ENCODE results near the gene LAGE3. TPM values are rescaled to one million over a fixed set of nuclear protein-coding genes. Genes with fewer than 3 reads are reported as not detected.

LAGE3 gene

DNA sequence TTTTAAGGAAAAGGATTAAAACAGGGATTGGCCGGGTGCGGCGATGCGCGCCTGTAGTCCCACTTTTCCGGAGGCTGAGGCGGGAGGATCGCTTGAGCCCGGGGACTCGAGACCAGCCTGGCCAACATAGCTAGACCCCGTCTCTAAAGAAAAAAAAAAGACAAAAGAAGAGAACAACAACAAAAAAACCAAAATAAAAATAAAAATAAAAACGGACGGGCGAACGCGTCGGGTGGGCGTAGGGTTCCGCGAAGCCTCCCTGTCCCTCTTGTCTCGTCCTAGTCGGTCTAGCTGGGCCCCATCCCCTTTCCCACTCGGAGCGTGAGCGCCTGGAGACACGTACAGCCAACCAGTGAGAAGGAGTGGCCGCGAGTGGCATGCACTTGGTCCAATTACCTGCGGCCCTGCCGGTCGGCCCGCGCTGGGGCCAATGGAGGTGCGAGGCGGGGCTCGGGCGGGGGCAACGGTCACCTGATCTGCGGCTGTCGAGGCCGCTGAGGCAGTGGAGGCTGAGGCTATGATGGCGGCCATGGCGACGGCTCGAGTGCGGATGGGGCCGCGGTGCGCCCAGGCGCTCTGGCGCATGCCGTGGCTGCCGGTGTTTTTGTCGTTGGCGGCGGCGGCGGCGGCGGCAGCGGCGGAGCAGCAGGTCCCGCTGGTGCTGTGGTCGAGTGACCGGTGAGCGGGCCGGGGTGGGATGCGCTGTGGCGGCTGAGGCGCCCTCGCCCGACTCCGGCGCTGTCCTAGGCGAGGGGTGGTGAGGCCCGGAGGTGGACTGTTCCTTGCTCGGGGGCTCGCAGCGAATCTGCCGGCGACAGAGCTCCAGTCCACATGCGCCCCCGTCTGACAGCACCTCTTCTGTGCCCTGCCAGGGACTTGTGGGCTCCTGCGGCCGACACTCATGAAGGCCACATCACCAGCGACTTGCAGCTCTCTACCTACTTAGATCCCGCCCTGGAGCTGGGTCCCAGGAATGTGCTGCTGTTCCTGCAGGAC, 50.6 kb downstream of the LAGE3 start, which contains the start of gene ATP6AP1:
Gene ATP6AP1, plus strand, starts transcription at position 502 of the 996 bp plus-strand sequence. Its CDS starts 16 bp downstream, at position 518.
- H3K36me3 ChIP-seq (ENCODE audit: control insufficient read depth, insufficient read depth, low read length), result no peaks in the 10 kb centered on the region
- H3K4me3 ChIP-seq (ENCODE audit: low read length), result peak within 1 kb of the TSS; percentile 53
- H2BK15ac ChIP-seq (replicated peaks; ENCODE audit: low read depth), result no peak within 1 kb of the TSS
- no peak within 1 kb of the TSS for H3K27ac ChIP-seq (ENCODE audit: low read depth, low read length)
- no peak within 1 kb of the TSS for H2BK5ac ChIP-seq (ENCODE audit: low read length)
- no peaks in the 10 kb centered on the region for H3K79me2 ChIP-seq (ENCODE audit: control insufficient read depth, insufficient read depth, low read length)
- H3K4ac ChIP-seq (ENCODE audit: low read depth, low read length), result peak within 1 kb of the TSS; percentile 90
- H3K4me1 ChIP-seq (ENCODE audit: control insufficient read depth, low read depth, low read length), result no peaks in the 10 kb centered on the region
- H3K18ac ChIP-seq (ENCODE audit: low read length), result peak within 1 kb of the TSS; percentile 83
- no peaks in the 10 kb centered on the region for H3K27me3 ChIP-seq (ENCODE audit: insufficient read depth, low read length, poor library complexity)
- H3K79me1 ChIP-seq (ENCODE audit: low read length), result no peaks in the 10 kb centered on the region
- peak within 1 kb of the TSS; percentile 51 for H3K4me2 ChIP-seq (ENCODE audit: low read length)
- H2AK5ac ChIP-seq (ENCODE audit: low read length), result no peak within 1 kb of the TSS
- DNase-seq, result peak; percentile 96
- no peak within 1 kb of the TSS for H4K5ac ChIP-seq (ENCODE audit: low read length)
- no CpG with 5 or more reads among the region's 87 CpGs for WGBS (ENCODE audit: extremely low coverage, insufficient coverage, low lambda C conversion rate)
- H3K23ac ChIP-seq (ENCODE audit: low read length), result no peak within 1 kb of the TSS
- peak within 1 kb of the TSS; percentile 75 for H3K9ac ChIP-seq (ENCODE audit: low read length)
- no peak within 1 kb of the TSS for H2BK120ac ChIP-seq (ENCODE audit: low read depth, low read length)
- H3K56ac ChIP-seq (ENCODE audit: low read length), result peak within 1 kb of the TSS; percentile 85
- H4K8ac ChIP-seq (ENCODE audit: low read depth, low read length), result peak within 1 kb of the TSS; percentile 66

Small RNA genes within 50 kb of the gene (small RNA-seq; reads per million reads assigned to genes)
- 0.54 reads per million for gene MIR6858 (ENCODE audit: insufficient read depth)
- not detected for gene RN7SL697P (ENCODE audit: insufficient read depth)

Data from mesendoderm (in vitro differentiated cells).